ENCODE measurements around the gene F2RL1.
"Not testable (repeated sequence)": the region's sequence is repeated elsewhere in the genome, so short reads cannot be mapped to it uniquely, and the experiment has no call there.

Gene F2RL1, protein sequence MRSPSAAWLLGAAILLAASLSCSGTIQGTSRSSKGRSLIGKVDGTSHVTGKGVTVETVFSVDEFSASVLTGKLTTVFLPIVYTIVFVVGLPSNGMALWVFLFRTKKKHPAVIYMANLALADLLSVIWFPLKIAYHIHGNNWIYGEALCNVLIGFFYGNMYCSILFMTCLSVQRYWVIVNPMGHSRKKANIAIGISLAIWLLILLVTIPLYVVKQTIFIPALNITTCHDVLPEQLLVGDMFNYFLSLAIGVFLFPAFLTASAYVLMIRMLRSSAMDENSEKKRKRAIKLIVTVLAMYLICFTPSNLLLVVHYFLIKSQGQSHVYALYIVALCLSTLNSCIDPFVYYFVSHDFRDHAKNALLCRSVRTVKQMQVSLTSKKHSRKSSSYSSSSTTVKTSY

DNA sequence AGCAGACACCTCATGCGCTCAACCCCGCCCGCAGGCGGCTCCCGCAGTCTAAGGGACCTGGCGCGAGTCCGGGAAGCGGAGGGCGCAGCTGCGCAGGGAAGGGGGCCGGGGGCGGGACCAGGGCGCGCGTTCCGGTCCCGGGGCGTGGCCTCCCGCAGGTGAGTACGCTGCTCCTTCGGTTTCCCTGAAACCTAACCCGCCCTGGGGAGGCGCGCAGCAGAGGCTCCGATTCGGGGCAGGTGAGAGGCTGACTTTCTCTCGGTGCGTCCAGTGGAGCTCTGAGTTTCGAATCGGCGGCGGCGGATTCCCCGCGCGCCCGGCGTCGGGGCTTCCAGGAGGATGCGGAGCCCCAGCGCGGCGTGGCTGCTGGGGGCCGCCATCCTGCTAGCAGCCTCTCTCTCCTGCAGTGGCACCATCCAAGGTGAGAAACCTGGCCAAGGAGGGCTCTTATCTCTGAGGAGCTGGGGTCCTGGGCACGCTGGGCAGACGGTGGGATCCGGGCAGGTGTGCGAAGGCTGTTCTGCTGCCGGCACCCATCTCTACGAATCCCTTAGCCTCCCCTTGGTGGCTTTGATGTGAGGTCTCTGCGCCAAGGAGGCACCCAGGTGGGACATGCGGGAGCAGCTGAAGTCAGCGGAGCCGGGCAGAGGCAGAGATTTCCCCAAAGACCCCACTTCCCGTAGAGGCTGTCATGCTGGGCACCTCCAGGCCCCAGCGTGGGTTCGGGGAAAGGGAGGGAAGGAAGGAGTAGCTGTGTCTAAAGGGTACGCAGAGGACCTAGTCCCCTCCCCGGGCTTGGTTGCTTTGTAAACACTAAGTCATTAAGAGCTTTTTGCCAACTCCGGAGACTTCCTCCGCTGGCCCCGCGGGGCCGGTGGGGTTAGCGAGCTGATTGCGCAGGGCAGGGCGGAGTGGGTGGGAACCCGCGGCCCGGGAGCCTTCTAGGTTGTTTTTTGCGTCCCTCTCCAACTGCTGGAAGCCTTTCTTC, at the start of gene F2RL1:
Gene F2RL1 (plus strand): TSS at position 187 of the 988 bp plus-strand sequence. CDS start 153 bp downstream, at position 340.
- DNase-seq (ENCODE audit: low spot score), result peak; percentile 66

DNA sequence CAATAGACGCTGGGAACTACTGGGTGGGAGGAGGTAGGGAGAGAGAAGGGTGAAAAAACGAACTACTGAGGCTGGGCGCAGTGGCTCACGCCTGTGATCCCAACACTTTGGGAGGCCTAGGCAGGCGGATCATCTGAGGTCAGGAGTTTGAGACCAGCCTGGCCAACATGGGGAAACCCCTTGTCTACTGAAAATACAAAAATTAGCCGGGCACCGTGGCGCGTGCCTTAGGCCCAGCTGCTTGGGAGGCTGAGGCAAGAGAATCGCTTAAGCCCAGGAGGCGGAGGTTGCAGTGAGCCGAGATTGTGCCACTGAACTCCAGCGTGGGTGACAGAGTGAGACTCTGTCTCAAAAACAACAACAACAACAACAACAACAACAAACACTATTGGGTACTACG, 47.8 kb upstream of the F2RL1 start:
- not testable (repeated sequence) for DNase-seq (ENCODE audit: low spot score)

DNA sequence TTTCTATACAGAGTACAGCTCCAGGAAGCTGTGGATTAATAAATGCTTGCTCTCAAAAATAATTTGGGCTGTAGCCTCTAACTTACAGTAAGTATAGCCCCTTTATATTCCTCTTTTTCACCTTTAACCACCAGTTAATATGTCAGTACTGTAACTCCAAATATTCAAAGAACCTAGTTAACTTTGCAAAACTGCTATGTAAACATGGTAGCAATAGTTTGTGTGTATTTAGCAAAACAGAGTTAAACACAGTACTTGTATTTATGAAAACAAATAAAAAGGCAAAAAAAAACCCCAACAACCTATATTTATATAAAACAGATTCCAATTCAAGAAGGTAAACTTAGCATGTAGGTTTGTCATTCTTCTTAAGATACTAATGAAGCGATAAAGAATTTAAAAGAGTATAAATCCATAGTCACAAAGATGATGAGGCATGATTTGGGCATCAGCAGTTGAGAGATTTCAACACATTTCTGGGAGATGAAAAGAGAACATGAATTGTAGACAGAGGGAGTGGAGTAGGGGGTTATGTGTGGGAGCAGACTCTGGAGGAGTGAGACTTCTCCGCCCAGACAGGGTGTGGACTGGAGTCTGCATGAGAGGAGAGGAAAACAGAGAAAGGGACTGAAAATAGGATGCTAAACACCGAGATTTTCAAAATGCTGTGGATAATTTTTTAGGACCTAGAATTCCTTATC, 47.0 kb upstream of the F2RL1 start:
- DNase-seq (ENCODE audit: low spot score), result no peak

DNA sequence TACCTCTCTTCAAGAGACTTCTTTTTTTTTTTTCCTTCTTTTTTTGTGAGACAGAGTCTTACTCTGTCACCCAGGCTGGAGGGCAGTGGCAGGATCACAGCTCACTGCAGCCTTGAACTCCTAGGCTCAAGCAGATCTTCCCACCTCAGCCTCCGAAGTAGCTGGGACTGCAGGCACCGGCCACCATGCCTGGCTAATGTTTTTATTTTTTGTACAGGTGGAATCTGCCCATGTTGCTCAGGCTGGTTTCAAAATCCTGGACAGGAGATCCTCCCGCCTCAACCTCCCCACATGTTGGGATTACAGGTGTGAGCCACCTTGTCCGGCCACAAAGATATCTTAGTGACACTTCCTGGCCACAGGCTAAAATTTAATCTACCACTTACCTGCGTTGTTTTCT, 42.9 kb upstream of the F2RL1 start:
- DNase-seq (ENCODE audit: low spot score), result no peak

DNA sequence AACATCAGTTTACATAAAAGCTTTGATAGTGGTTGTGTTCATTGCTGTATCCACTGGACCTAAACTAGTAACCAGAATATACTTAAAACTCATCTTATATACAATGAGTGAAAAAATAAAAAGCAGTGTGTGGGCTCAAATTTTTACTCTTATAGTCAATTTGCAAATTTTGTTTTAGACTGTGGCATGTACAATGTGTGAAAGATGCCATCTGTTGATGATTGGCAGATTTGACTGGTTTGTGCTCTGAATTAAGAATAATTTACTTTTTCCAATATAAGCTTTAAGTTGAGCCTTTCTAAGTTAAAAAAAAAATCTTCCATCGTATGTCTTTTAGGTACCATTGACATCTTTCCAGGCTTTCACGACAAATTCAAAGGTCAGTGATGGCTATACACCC, 42.4 kb upstream of the F2RL1 start:
- no peak for DNase-seq (ENCODE audit: low spot score)

DNA sequence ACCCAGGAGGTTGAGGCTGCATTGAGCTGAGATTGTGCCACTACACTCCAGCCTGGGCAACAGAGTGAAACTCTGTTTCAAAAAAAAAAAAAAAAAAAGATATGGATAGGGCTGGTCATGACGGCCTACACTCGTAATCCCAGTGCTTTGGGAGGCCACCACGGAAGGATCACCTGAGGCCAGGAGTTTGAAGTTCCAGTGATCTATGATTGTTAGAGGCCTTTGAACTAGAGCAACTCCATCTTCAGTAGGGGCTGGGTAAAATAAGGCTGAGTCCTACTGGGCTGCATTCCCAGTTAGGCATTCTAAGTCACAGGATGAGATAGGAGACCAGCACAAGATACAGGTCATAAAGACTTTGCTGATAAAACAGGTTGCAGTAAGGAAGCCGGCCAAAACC, 38.2 kb upstream of the F2RL1 start:
- not testable (repeated sequence) for DNase-seq (ENCODE audit: low spot score)

DNA sequence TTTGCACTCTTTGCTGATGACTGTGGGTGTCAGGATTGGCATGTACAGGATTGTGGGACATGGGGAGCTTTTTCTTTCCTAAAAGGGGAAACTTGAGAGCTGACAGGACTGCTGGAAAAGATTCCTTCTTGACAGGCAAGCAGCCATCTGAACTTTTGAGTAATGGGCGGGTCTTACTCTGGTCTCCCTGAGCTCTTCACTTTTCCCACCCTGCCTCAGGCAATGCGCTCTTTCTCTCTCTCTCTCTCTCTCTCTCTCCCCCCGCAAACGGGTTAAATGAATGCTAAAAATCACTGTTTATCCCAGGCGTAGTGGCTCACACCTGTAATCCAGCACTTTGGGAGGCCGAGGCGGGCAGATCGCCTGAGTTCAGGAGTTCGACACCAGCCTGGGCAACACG, 37.1 kb upstream of the F2RL1 start:
- no peak for DNase-seq (ENCODE audit: low spot score)

DNA sequence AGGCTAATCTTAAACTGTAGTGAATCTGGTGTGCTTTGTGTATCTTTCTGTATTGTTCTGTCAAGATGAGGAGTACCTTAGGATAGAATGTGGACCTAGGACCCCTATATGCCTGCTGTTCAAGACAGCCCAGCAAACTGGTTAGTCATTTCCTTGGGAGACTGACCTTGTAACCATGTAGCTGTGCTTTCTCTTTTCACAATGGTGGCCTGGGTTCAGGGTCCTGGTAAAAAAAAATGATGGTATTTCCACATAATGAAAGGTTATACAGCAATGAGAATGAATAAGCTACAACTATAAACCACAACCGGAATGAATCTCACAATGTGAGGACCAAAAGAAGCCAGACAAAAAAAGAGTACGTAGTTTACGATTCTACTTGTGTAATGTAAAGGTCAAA, 36.4 kb upstream of the F2RL1 start:
- no peak for DNase-seq (ENCODE audit: low spot score)

DNA sequence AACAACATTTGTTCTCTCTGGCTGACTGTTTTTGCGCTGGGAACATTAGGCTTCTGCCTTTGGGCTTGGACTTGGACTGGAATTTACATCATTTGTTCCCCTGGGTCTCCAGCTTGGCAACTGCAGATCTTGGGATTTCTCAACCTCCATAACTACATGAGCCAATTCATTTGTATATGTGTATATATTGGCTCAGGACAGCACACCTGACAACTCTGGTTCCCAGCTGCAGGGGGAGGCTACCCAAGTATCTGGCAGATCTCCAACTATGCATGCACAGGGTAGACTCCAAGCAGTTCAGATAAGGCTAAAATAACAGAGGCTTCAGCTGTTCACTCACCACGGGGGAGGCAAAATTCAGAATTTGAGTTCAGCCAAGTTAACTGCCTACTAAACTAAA, 31.6 kb upstream of the F2RL1 start:
- DNase-seq (ENCODE audit: low spot score), result no peak

DNA sequence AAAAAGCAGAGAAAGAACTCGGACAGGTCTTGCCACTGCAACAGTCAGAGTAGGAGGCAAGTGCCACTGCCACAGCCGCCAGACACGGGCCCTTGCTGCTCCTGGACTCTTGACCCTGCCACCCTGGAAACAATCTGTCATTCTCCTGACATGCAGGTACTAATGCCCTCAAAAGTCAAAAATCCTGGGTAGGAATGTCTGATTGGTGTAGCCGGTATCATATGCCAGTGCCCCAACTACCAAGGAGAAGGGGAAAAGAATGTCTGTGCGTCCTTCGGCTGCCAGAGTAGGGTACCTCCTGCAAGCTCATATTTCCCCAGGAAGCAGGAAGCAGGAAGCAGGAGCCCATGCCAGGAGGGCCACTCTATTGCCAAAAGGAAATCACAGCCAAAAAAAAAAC, 30.5 kb upstream of the F2RL1 start:
- no peak for DNase-seq (ENCODE audit: low spot score)

DNA sequence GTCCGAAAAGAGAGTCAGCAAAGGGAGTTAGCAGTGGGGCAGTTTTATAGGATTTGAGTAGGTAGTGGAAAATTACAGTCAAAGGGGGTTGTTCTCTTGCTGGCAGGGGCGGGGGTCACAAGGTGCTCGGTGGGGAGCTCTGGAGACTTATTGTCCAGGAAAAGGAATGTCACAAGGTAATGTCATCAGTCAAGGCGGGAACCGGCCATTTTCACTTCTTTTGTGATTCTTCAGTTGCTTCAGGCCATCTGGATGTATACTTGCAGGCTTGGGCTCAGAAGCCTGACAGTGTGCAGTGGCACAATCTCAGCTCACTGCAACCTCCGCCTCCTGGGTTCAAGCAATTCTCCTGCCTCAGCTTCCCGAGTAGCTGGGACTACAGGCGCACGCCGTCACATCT, 29.6 kb upstream of the F2RL1 start:
- DNase-seq (ENCODE audit: low spot score), result not testable (repeated sequence)

DNA sequence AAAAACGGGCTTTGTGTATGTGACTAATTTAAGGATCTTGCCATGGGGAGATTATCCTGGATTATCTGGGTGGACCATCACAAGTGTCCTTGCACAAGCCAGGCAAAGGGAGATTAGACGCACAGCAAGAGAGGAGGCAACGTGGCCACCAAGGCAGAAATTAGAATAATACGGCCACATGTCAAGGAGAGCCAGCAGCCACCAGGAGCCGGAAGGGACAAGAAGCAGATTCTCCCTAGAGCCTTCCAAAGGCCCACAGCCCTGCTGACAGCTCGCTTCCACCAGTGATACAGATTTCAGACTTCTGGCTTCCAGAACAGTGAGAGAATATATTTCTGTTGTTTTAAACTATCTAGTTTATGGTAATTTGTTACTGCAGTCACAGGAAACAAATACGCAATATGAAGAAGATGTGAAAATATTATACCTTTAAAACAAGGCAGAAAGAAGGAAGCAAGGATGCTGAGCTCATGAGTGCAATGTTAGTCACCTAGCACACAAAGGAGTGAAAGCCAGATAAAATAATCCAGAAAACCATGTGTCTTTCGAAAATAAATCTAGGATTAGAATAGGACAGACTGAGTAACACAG, 28.7 kb upstream of the F2RL1 start:
- DNase-seq (ENCODE audit: low spot score), result no peak

DNA sequence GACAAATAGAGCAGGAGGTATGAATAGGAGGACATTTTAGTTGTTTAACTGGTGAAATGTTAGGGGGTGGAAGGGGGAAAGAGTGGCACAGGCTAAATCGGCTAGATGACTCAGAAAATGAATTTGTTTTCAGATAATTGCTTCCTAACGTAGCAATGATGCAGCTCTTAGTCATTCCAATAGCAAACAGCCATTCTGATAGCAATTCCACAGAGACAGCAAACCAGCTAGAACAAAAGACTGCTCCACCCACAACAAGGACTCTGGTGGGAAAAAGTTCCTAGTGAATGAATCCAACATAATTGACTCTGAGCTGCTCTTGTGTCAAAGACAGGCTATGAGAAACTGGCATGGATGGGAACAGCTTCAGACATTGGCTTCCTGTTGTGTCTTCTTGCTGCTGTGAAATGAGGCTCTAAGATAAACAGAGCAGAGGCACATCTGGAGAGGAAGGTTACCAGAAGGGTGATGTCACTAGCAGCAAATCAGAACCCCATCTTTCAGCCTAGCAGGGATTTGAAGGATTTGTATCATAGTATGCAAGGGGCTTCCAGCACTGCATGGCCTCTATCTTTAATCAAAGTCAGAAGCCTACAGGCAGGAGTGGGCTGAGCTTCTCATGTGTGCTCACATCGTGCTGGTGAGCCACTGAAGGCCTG, 28.1 kb upstream of the F2RL1 start:
- DNase-seq (ENCODE audit: low spot score), result peak; percentile 82

DNA sequence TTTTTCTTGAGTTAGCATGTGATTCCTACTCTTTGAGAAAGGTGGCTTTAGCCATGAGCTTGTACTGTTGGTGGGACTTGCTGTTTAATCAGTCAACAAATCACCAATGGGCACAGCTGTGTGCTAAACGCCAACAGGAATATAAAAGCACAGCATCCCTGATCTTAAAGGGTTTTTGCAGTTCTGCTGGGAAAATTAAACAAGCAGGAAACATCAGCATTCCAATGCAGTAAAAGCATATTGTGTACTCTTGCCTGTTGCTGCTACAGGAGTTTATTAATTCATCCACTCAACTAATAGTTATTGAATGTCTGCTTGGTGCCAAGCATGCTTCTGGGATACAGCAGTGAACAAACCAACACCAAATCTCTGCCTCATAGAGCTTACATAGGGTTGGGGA, 27.4 kb upstream of the F2RL1 start:
- DNase-seq (ENCODE audit: low spot score), result no peak

DNA sequence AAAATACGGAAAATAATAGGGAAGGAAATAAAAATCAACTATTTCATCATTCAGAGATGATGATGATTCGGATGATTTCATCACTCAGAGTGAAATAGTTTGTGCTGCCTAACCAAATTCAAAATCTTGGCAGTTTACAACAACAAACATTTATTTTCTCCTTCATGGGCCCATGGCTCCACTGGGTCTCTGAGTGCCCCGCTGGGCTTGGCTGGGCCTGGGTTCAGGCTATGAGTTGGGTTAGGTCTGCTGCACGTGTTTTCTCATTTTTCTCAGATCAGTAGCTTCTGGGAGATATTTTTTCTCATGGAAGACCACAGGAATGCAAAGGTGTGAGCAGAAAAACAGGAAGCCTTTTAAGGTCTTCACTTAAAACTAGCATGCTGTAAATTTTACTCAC, 24.0 kb upstream of the F2RL1 start:
- DNase-seq (ENCODE audit: low spot score), result no peak

DNA sequence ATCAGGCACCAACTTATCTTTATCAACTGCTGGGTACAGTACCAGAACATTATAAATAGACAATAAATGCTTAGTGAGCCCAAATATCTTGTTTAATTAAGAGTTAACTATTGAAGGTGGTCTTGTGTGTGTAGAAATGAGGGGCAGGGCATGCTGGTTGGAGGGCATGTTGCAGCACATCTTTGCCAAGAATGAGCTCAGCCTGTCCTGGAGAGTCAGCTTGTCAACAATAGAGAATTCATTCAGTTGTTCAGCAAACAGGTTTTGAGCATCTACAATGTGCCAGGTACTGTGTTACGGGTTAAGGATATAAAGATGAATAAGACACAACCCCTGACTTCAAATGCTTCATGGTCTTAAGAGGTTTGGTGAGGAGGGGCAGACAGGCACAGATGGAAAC, 19.2 kb upstream of the F2RL1 start:
- DNase-seq (ENCODE audit: low spot score), result no peak

DNA sequence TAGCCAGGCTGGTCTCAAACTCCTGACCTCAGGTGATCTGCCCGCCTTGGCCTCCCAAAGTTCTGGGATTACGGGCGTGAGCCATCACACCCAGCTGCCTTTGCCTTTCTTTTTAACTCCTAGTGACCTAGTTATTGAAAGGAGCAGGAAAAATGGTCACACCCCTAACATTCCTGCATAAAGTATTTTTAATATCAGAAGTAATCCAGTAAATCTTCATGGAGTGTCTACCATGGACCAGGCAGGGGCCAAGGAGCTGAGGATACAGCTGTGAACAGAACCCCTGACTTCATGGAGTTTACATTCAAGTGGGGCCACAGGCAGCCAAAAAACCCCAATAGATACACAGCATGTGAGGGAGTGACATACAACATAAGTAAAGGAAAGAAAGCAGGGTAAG, 18.3 kb upstream of the F2RL1 start:
- no peak for DNase-seq (ENCODE audit: low spot score)

DNA sequence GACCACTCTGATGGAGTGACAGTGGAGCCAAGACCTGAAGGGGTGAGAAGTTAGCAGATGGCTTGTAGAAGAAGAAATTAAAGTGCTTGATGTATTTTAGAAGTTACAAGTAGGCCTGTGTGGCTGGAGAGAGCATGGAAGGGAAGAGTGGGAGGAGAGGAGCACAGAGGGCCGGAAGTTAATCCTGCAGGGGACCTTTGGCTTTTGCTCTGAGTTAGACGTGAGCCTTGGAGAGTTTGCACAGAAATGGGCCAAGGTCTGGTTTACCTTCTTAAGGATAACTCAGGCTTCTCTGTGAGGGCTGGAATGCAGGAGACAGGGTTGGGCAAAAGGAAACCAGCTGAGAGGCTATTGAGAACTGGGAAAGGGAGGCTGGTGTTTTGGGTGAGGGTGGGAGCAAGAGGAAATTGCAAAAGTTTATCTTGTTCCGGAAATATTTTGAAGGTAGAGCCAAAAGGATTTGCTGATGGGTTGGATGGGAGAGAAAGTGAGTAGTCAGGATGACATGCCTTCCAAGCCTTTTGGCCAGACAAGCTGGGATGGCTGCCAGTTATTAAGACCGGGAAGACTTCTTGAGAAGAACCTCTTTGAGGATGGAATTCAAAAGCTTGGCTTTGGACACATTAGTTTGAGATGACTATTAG, 17.5 kb upstream of the F2RL1 start:
- DNase-seq (ENCODE audit: low spot score), result peak; percentile 57

DNA sequence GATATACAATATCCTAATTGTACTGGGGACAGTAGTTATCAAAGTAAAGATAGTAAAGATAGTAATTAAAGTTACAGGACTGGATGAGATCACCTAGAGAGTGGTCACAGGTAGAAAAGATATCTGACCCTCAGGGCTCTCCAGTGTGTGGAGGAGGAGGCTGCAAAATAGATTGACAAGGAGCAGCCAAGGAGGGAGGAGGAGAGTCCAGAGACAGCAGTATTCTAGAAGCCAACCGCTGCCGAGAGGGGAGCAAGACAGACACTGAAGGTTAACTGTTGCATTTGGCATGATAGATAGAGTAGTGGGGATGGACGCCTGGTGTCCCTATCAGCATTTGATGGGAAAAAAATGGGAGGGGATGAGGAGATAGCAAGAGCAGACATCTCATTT, 17.0 kb upstream of the F2RL1 start:
- no peak for DNase-seq (ENCODE audit: low spot score)

DNA sequence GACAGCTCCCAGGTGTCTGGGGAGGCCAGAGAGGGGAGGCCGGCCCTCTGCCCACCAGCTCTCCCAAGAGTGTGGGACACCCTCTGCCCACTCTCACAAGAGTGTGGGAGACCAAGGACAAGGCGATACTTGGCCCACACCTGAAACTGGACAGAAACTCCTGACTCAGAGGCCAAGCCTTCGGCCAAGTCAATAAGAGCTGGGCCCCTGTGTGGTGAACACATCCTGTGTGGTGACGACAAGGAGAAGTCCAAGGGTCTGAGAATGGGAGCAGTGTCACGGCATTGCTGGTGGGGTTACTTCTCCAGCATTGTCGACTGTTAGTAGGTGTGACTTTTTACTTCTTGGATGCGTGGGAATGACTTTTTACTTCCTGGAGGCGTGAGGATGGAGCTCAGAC, 14.6 kb upstream of the F2RL1 start:
- DNase-seq (ENCODE audit: low spot score), result no peak

Data from hepatic stellate cell (primary cell).